HepG2 (cell line): ENCODE measurements around the gene ZDHHC14. TPM values are rescaled to one million over a fixed set of nuclear protein-coding genes. Genes with fewer than 3 reads are reported as not detected.

ENCODE experiments used
- ATAC-seq: fragments of 200-7000 bp; cut with Tn5 transposase; 3 replicates; pipeline ENCODE4 v1.9.1; 2020; ENCODE audit warnings: mild to moderate bottlenecking, moderate library complexity
- BruUV-seq: library from RNA; stranded (reverse); fragments of 400-500 nt; replicated peaks from 2 replicates; lab custom pipeline; 2021; lab: Mats Ljungman, UMichigan
- CTCF ChIA-PET: fragments of 300-600 bp; formaldehyde crosslinking; extraction: SDS; loops from one replicate; lab custom pipeline; 2021; ENCODE audit warnings: low total read pairs, inconsistent platforms, low intra/inter-chr PET ratio; lab: Yijun Ruan, JAX
- POLR2A ChIA-PET: fragments of 350-600 bp; sonication (Branson Sonifier 250); formaldehyde crosslinking; loops from one replicate; lab custom pipeline; 2020; ENCODE audit warnings: antibody characterized with exemption, inconsistent platforms; lab: Yijun Ruan, JAX
- DNase-seq: peaks from one replicate; pipeline ENCODE4 v3.0.0-alpha.2; 2015; ENCODE audit warnings: low spot score
- FAIRE-seq: peaks from 3 replicates; lab custom pipeline; 2011; peaks lifted over from hg19 to GRCh38; lab: Jason Lieb, UNC
- H2AFZ ChIP-seq: one replicate; pipeline ENCODE4 v1.6.1; 2011; ENCODE audit warnings: low read length, inconsistent platforms
- H3K27ac ChIP-seq: fragments of 300-600 bp; 3 replicates; pipeline ENCODE4 v1.8.0; 2011; ENCODE audit warnings: mixed run types, mild to moderate bottlenecking, mixed read lengths, low read length, inconsistent platforms; ENCODE audit not compliant: insufficient read depth; ENCODE audit errors: extremely low read length
- H3K27me3 ChIP-seq, 2 experiments: fragments of 200-600 bp in 1 of 2; 2 replicates in 1 of 2; 3 replicates in 1 of 2; pipeline versions ENCODE4 v1.6.0 to v1.8.0; 2011; ENCODE audit warnings: low read length in 2 of 2, mild to moderate bottlenecking in 2 of 2, moderate library complexity in 2 of 2, inconsistent platforms in 1 of 2; ENCODE audit not compliant: insufficient read depth in 2 of 2, control insufficient read depth in 1 of 2
- H3K36me3 ChIP-seq, 2 experiments: fragments of 200-600 bp in 1 of 2; replicated peaks in 1 of 2; 2 replicates in 1 of 2; 3 replicates in 1 of 2; pipeline versions ENCODE4 v1.5.1 to v1.8.0; 2011; ENCODE audit warnings: low read length in 2 of 2, inconsistent platforms in 1 of 2; ENCODE audit not compliant: insufficient read depth in 2 of 2, control insufficient read depth in 1 of 2
- H3K4me1 ChIP-seq: 2 replicates; pipeline ENCODE4 v1.5.1; 2012; ENCODE audit warnings: low read length, inconsistent platforms; ENCODE audit not compliant: insufficient read depth
- H3K4me2 ChIP-seq: 2 replicates; pipeline ENCODE4 v1.6.0; 2011; ENCODE audit warnings: low read depth, low read length, inconsistent platforms
- H3K4me3 ChIP-seq, 3 experiments: fragments of 200-600 bp in 1 of 3; sonication (generic), shearing (Covaris generic) in 1 of 3; replicated peaks in 1 of 3; 2 replicates each; pipeline ENCODE4 v1.5.1; 2011 to 2016; ENCODE audit warnings: low read length in 3 of 3, inconsistent platforms in 2 of 3, low read depth in 2 of 3, mild to moderate bottlenecking in 2 of 3, control low read depth in 1 of 3, mixed read lengths in 1 of 3; ENCODE audit not compliant: insufficient read depth in 1 of 3
- H3K79me2 ChIP-seq: one replicate; pipeline ENCODE4 v1.6.1; 2011; ENCODE audit warnings: low read length, inconsistent platforms; ENCODE audit not compliant: insufficient read depth
- H3K9ac ChIP-seq: 2 replicates; pipeline ENCODE4 v1.6.0; 2011; ENCODE audit warnings: mild to moderate bottlenecking, low read depth, low read length, inconsistent platforms; ENCODE audit not compliant: insufficient read depth
- H3K9me3 ChIP-seq: 2 replicates; pipeline ENCODE4 v1.5.1; 2012; ENCODE audit warnings: mild to moderate bottlenecking, low read length
- H4K20me1 ChIP-seq: 2 replicates; pipeline ENCODE4 v1.6.0; 2011; ENCODE audit warnings: inconsistent platforms, mild to moderate bottlenecking, low read length, moderate library complexity; ENCODE audit not compliant: insufficient read depth
- CTCF ChIP-seq: sonication (generic); formaldehyde crosslinking; IDR thresholded peaks from 2 replicates; pipeline ENCODE4 v1.5.0; 2020; ENCODE audit warnings: mild to moderate bottlenecking, missing genetic modification reagents, moderate library complexity
- RAD21 ChIP-seq: fragments of 450-650 bp; formaldehyde crosslinking; IDR thresholded peaks from 2 replicates; pipeline ENCODE4 v1.5.0; 2020; ENCODE audit warnings: mild to moderate bottlenecking
- RARG ChIP-seq: sonication (generic); formaldehyde crosslinking; IDR thresholded peaks from 2 replicates; pipeline ENCODE4 v1.4.0; 2020; ENCODE audit warnings: low read depth, mild to moderate bottlenecking, missing genetic modification reagents
- SMC3 ChIP-seq: IDR thresholded peaks from 2 replicates; pipeline ENCODE4 v1.6.1; 2011; ENCODE audit warnings: low read length, improper control_type of control experiment
- SP1 ChIP-seq, 2 experiments: fragments of 450-650 bp in 1 of 2; sonication (generic) in 1 of 2; formaldehyde crosslinking in 1 of 2; IDR thresholded peaks; 2 replicates each; pipeline versions ENCODE4 v1.4.0 to v1.6.1; 2016 to 2020; ENCODE audit warnings: missing genetic modification reagents in 1 of 2
- STAG1 ChIP-seq: sonication (generic); formaldehyde crosslinking; IDR thresholded peaks from 2 replicates; pipeline ENCODE4 v1.4.0; 2020; ENCODE audit warnings: missing genetic modification reagents
- YEATS4 ChIP-seq: sonication (generic); formaldehyde crosslinking; IDR thresholded peaks from 2 replicates; pipeline ENCODE4 v1.4.0; 2020; ENCODE audit warnings: missing genetic modification reagents, borderline replicate concordance
- WGBS: methylation state at CpG from one replicate; pipeline ENCODE4 v1.1.6; 2017; ENCODE audit warnings: low lambda C conversion rate; 5-methylcytosine and 5-hydroxymethylcytosine counted together
- in situ Hi-C: cut with HindIII; loops from 2 replicates; pipeline ENCODE4 v1.10.0; 2017; ENCODE audit warnings: low pct_unique_long_range_greater_than_20kb; ENCODE audit not compliant: extremely low pct_ligation_motif_present
- intact Hi-C: fragments of 100-400 bp; cut with micrococcal nuclease; formaldehyde crosslinking; loops from one replicate; pipeline ENCODE4 v1.10.0; 2022; ENCODE audit not compliant: unreplicated experiment
- polyA plus RNA-seq, 8 experiments: library from polyadenylated mRNA; depleted of rRNA in 3 of 8; stranded (reverse) in 7 of 8; unstranded in 1 of 8; fragments of >200 nt; fragmentation: Illumina TruSeq in 4 of 8; extraction: Trizol in 4 of 8; gene quantifications; 2 replicates each; pipeline versions ENCODE4 v1.2.1 to v1.2.3, GENCODE V29; 2011 to 2016; ENCODE audit warnings: low read depth in 4 of 8, missing spikeins in 1 of 8, mixed read lengths in 1 of 8; ENCODE audit not compliant: insufficient read depth in 1 of 8
- total RNA-seq, 5 experiments: library from RNA; depleted of rRNA; stranded (reverse); fragments of >200 nt; fragmentation: Illumina TruSeq; extraction: Trizol; gene quantifications; 2 replicates each; pipeline ENCODE4 v1.2.3, GENCODE V29; 2016; ENCODE audit warnings: low read depth in 1 of 5
- TF ChIP-seq, protein P1 (sequence below): sonication (generic); formaldehyde crosslinking; IDR thresholded peaks from 2 replicates; pipeline ENCODE4 v1.5.0; 2020; ENCODE audit warnings: mild to moderate bottlenecking, missing genetic modification reagents

The ZDHHC14 gene
- total and polyA plus RNA-seq, 2 of the 13 experiments (the other 11 are each of a cell fraction or from before 2014, with no cell fraction given), result 3.7 to 9.5 TPM

DNA sequence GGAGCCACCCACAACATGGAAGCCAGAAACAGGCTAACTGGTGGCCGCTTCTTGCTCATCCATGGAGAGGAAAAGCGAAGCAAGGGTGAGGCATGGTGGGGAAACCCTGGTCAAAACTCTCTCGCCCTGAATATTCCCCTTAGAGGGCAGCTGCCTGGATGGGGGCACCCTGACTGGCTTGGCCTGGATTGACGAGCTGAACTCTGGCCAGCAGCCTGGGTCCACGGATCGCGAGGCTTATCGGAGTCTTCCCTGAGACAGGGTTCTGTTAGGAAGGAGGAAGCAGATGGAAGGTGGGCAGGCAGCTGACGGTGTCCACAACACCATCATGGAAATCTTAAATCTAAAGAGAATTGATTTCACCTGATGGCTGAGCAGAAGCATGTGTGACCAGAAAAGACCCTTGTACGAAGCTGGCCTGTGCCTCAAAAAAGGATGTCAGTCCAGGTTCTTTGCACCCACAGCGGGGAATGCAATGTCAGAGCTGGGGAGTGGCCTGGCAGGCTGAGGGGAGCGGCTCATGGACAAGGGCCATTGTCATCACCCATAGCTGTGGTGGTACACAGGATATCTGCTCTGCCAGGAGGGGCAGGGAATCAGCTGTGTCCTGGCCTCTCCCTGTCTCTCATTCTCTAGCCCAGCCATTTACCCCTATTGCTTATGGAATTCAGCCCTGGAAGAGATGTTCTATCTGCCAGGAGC is 332.6 kb downstream of the ZDHHC14 start:
- no peaks in the 10 kb centered on the region for H3K79me2 ChIP-seq
- 60% methylated on average over 12 of the region's 12 CpGs for WGBS
- H3K4me3 ChIP-seq, result no peak overlapping the region
- no peak overlapping the region for H3K27ac ChIP-seq
- in situ Hi-C loops (no loop called here), intact Hi-C loops (no loop called here)
- no peaks in the 10 kb centered on the region for H3K9me3 ChIP-seq
- H2AFZ ChIP-seq, result no peak overlapping the region
- DNase-seq, result no peak
- peak; percentile 18 for ATAC-seq
- ChIA-PET CTCF (interaction anchor here (1.3 kb wide), 1 partner anchor 43 kb away, joined by 6 read pairs; no protein-coding TSS in a partner anchor), POLR2A (interaction anchor here (0.5 to 1.5 kb wide), 2 partner anchors 14 to 164 kb away, joined by 4 to 6 read pairs; no protein-coding TSS in a partner anchor)
- peaks cover 4 to 44% of the 10 kb centered on the region in 2 experiments; a peak in 3 of 5 replicates for H3K27me3 ChIP-seq
- H3K36me3 ChIP-seq, result no peaks in the 10 kb centered on the region
- no peaks in the 10 kb centered on the region for H4K20me1 ChIP-seq
- H3K4me2 ChIP-seq, result no peak overlapping the region
- TF ChIP-seq, protein P1, sequence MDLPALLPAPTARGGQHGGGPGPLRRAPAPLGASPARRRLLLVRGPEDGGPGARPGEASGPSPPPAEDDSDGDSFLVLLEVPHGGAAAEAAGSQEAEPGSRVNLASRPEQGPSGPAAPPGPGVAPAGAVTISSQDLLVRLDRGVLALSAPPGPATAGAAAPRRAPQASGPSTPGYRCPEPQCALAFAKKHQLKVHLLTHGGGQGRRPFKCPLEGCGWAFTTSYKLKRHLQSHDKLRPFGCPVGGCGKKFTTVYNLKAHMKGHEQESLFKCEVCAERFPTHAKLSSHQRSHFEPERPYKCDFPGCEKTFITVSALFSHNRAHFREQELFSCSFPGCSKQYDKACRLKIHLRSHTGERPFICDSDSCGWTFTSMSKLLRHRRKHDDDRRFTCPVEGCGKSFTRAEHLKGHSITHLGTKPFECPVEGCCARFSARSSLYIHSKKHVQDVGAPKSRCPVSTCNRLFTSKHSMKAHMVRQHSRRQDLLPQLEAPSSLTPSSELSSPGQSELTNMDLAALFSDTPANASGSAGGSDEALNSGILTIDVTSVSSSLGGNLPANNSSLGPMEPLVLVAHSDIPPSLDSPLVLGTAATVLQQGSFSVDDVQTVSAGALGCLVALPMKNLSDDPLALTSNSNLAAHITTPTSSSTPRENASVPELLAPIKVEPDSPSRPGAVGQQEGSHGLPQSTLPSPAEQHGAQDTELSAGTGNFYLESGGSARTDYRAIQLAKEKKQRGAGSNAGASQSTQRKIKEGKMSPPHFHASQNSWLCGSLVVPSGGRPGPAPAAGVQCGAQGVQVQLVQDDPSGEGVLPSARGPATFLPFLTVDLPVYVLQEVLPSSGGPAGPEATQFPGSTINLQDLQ (CRISPR knock-in tag), result 0 out of 2 replicates have a peak, but pooled peaks have one; percentile 19
- TF ChIP-seq RARG, result no peak
- no TSS peak for BruUV-seq
- peaks cover 37% of the 10 kb centered on the region for H3K4me1 ChIP-seq
- H3K9ac ChIP-seq, result no peak overlapping the region
- FAIRE-seq, result no peak

DNA sequence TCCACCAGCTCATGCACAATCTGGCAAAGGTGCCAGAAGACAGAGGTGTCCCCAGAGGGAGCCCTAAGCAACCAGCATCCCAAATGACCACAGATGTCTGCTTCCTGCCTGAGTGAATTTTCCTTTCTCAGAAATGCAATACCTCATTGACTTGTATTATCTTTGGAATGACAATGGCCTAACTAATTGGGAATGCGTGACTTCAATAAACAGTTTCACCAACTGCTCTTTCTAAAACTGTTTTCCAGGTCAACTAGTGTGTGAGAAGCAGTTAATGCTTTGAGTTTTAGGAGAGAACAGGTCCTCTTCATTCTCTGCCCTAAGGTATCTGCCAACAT is 333.1 kb downstream of the ZDHHC14 start:
- Histone ChIP-seq H3K4me2 (no peak overlapping the region), H3K4me1 (peaks cover 37% of the 10 kb centered on the region), H3K36me3 (no peaks in the 10 kb centered on the region), H3K27ac (no peak overlapping the region), H3K9ac (no peak overlapping the region), H3K9me3 (no peaks in the 10 kb centered on the region)
- in situ Hi-C loops, result no loop called here
- CTCF ChIA-PET, result interaction anchor here (1.3 kb wide), 1 partner anchor 43 kb away, joined by 6 read pairs; no protein-coding TSS in a partner anchor
- TF ChIP-seq RAD21 (peak; percentile 40; the same call in 1 of the 2 replicates), YEATS4 (CRISPR knock-in tag) (no peak), STAG1 (peak; percentile 60), CTCF (CRISPR knock-in tag) (peak; percentile 41; the same call in 1 of the 2 replicates), SP1 (IDR thresholded peaks at IDR 0.05) (no peak), SP1 (CRISPR knock-in tag; IDR thresholded peaks at IDR 0.05) (no peak), SMC3 (0 out of 2 replicates have a peak, but pooled peaks have one; percentile 16)
- TF ChIP-seq, all 625 proteins: peak for 4
- peaks cover 6 to 40% of the 10 kb centered on the region in 2 experiments; a peak in 3 of 5 replicates for H3K27me3 ChIP-seq
- intact Hi-C loops, result no loop called here
- no peak for DNase-seq
- WGBS, result 37% methylated on average over 1 of the region's 1 CpG
- BruUV-seq, result no TSS peak
- peak; percentile 50 for FAIRE-seq
- no peak overlapping the region for H2AFZ ChIP-seq
- POLR2A ChIA-PET, result interaction anchor here (0.5 to 1.5 kb wide), 2 partner anchors 14 to 164 kb away, joined by 4 to 6 read pairs; no protein-coding TSS in a partner anchor
- peak; percentile 59 for ATAC-seq
- no peak overlapping the region for H3K4me3 ChIP-seq
- H4K20me1 ChIP-seq, result no peaks in the 10 kb centered on the region
- H3K79me2 ChIP-seq, result no peaks in the 10 kb centered on the region
